Brain pericyte (primary cell): Measurements from ENCODE around the gene TTC16.

Experiments used
- DNase-seq: peaks from one replicate; pipeline ENCODE4 v3.0.0-alpha.2; 2012; ENCODE audit warnings: low read depth, low spot score

The TTC16 gene

DNA sequence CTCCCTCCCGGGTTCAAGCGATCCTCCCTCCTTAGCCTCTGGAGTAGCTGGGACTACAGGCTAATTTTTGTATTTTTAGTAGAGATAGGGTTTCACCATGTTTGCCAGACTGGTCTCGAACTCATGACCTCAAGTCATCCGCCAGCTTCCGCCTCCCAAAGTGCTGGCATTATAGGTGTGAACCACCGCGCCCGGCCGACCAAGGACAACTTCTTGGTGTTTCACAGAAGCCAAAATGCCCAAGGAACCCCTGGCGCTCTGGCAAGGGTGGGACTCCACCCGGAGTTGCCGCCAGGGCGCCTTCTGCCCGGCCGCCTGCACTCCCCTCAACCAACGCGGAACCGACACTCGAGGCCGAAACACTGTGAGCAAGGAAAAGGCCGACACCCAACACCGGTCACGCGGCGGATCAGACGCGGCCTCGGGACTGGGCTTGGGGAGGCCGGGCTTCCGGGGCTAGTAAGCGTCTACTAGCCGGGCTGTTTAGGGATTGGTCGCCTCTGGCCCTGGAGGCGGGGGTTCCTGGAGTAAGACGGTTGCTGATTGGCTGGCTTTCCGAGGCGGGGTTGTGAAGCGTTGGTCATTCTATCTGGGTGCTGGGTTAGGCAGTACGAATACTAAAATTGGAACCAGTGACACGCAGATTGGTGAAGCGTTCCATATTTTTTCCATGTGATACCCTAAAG is 16.8 kb upstream of the TTC16 start:
- peak; percentile 81 for DNase-seq

DNA sequence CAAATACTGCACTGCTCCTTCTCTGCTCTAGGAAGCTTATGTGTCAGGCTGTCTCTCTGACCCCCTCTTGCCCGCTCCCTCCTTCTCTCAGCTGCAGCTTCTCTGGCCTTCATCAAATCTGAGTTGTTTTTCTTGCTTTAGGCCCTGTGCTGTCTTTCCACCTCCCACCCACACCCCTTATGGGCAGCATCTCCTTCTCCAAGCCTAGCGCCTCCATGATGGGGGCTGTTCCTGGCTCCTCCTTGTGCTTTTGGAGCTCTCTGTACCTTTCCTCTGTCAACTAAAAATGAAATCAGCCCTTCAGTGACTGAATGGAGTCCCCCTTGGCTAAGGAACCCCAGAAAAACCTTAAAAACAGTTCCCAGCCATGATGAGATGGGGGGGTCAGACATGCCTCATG is 15.7 kb upstream of the TTC16 start:
- no peak for DNase-seq

DNA sequence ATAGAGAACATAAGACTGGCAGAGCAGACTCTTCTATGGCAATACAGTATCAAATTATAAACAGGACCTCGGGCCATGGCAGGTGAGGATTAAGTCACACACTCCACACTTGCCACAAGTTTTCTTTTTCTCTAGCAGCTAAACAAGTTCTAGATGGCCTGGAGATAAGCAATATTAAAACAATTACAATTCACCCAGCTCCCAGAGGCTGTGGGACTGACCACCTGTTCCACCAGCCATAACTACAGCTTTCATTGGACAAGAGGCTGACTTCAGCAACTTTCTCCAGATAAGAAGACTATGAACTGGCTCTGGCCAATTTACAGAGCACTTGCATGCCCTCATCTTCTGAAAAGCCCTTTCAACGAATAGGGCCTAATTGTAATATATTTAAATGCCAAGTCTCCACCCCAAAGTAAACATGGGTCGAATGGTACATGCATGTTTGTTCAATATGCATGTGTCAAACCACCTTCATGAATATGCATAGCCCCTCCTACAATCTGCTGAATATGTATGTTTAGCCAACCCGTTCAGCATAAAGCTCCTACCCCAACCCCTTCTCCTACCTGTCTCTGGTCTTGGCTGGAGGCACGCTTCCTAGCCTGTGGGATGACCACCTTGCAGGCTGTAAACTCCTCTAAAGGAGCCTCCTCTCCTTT is 15.2 kb upstream of the TTC16 start:
- DNase-seq: no peak

DNA sequence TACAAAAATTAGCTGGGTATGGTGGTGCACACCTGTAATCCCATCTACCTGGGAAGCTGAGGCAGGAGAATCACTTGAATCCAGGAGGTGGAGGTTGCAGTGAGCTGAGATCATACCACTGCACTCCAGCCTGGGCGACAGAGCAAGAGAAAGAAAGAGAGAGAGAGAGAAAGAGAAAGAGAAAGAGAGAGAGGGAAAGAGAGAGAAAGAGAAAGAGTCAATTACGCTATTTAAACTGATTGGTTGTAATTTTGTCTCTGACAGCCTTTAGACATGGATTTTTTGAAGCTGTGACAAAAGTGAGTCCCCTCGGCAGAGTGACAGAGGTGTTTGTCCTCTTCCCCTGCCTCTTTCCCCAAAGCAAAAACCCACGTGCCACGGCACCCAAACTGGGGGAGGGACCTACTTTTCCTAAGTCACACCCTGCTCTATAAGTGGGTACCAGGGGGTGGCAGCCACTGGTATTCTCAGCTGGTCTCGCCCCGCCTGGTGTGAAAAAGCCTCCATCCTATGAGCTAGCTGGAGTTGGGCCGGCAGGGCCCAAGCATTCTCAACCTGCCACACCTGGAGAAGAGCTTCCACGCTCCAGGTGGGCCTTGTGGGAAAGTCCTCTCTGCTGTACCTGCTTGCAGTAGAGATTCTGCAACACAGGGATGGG is 12.5 kb upstream of the TTC16 start:
- DNase-seq: no peak

DNA sequence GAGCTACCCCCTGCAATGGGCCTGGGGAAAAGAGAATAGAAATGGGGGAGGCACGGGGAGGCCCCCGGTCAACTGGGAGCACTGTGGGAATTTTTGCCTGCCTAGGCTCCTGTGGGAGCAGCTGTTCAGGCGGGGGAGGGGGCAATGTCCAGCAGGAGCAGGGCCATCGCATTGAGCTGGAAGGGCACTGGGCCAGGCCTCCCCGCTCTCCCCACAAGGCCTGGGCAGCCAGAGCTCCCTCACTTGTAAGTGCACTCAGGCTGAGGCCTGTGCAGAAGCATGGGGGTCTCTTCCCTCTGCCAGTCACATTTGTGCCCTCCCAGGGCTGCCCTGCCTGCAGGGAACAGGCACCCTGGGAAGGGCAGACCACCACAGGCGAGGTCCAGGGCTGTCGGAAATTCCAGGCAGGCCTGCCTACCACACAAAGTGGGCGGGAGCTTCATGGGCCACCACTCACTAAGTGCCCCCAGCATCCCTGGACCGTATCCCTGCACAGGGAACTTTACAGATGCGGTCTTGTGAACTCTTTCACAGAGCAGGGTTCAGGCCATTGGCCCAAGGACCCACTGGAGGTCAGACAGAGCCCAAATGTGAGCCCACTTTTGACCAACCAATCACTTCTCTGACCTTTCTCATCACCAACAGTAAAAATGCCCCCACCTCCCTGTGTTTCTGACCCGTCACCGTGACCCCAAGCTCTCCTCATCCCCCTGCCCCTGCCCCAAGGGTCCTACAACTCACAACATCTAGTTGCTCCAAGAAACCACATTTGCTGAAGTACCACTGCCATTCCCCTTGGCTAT is 10.1 kb upstream of the TTC16 start:
- DNase-seq: no peak

DNA sequence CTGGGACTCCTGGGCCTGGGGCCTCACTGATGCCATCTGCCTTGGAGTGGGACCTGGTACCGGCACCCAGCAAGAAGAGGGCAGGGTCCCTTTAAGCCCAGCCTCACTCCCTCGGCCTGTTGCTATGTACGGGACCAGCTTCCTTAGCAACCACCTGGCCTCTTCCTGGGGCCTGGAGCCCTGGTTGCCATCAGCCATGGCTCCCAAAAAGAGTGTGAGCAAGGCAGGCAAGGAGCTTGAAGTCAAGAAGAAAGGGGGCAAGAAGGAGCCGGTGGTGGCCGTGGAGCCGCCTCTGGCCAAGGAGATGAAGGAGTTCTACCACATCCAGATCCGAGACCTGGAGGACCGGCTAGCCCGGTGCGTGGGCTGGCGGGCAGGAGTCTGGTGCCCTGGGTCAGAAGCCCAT is 9.0 kb upstream of the TTC16 start, which contains the start of gene CFAP157:
TSS of gene CFAP157 (plus strand) at position 153 of the 406 bp plus-strand sequence. CDS start at position 197, 44 bp downstream.
- no peak for DNase-seq

DNA sequence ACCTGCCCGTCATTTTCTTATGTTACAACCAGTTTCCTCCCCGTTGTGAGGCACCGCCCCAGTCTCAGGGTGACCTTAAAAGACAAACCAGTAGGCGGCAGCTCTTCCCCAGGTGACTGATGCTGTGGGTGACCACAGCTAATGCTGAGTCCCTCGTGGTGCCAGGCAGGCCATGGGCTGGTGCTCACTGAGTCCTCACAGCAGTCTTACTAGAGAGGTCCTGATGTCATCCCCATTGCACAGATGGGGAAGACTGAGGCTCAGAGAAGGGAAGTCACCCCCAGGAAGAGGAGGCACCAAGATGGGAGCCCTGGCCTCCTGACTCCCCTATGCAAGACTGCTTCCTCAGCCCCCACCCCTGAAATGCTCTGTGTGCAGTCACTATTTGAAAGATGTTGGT is 8.1 kb upstream of the TTC16 start:
- DNase-seq: no peak

DNA sequence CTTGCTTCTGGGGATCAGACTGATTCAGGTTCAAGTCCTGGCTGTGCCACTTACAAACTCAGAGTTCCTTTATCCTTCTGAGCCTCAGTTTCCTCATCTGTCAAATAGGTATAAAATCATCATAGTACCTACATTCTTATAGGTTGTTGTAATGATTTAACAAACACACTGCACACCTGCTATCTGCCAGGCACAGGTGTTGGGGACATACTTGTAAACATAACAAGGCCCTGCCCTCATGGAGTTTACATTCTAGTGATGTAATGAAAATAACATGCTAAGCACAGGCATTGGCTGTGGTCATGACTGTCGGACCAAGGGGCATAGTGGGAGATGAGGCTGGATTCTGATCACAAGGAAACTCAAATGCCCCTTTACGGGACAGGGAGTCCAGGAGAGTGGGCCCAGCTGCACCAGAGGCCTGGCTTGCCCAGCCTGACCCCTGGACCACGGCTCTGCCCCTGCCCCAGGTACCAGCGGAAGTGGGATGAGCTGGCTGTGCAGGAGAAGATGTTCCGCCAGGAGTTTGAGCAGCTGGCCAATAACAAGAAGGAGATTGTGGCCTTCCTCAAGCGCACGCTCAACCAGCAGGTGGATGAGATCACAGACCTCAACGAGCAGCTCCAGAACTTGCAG is 6.8 kb upstream of the TTC16 start:
- no peak for DNase-seq

DNA sequence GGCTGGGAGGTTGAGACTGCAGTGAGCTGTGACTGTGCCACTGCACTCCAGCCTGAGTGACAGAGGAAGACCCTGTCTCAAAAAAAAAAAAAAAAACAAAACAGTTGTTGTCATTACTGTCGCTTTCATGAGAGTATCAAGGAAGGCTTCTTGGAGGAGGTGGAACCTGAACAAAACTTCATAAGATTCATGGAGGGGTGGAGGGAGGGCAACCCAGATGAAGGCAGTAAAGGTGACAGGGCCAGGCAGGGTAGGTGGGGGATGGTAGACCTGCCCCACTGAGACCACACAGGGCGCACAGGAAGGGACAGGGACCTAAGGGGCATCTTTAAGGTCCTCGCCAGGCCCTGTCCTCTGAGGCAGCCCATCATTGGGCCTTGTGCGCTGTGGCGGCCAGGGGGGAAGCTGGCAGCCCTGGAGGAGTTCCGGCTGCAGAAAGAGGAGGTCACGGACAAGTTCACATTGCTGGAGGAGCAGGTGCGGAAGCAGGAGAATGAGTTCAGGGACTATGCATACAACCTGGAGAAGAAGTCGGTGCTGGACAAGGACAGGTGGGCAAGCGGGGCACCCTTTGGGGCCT is 5.6 kb upstream of the TTC16 start:
- no peak for DNase-seq

DNA sequence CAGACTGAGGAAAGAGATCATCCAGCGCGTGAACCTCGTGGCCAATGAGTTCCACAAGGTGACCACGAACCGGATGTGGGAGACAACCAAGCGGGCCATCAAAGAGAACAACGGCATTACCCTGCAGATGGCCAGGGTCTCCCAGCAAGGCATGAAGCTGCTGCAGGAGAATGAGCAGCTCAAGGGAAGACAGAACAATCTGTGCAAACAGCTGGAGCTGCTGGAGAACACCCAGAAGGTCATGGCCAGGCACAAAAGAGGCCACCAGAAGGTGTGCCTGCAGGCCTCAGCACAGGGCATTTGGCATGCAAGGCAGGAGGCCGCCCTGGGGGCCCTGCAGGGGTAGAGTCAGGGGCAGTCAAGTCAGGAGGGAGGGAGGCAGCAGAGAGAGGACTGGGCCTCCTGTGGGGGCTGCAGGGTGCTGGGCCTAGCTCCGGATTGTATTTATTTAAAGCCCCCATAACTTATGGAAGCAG is 4.6 kb upstream of the TTC16 start:
- DNase-seq: no peak

DNA sequence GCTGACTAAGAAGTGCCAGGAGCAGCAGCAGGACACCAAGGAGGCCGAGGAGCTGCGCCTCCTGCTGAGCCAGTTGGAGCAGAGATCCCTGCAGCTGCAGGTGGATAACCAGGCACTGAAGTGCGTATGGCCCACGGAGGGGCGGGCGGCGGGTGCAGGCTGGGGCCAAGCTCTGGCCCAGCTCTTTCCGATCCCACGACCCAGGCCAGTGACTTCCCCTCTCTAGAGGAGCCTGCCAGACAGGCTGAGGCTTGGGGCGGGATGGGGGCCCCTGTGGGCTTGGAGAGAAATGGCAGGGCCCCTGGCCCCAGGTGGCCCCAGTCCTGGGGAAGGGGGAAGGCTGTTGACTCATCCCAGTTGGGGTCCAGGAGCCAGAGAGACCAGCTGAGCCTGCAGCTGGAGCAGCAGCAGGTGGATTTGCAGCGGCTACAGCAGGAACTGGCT is 4.0 kb upstream of the TTC16 start:
- DNase-seq: no peak

DNA sequence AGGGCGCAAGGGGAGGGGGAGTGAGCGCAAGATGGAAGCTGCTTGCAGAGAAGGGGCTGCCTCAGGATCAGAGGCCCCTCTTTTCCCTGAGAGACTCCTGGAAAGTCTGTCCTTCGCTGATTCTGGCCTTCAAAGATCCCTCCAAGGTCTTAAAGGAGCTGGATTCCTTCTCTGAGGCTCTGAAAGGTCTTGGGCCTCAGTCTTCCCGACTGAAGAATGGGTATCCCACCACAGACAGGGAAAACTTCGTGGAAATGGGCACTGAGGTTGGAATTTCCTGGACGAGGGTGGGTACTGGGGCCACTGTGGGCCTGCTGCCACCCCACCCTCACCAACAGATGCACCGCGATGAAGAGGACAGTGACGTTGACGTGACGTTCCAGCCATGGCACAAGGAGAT is 3.5 kb upstream of the TTC16 start:
- no peak for DNase-seq

DNA sequence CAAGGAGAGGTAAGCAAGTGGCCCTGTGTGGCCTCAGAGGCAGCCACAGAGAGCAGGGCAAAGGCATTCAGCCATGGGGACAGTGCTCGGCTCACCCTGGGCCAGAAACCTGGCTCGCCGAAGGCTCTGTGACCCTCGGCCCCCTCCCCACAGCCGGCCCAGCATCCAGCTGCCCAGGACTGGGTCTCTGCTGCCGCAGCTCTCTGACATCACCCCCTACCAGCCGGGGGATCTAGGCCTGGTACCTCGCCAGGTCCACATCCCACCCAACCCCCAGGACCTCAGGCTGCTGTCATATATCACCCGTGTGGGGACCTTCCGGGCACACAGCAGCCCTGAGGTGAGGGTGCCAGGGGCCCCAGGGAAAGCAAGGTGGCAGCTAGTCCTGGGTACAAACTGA is 3.0 kb upstream of the TTC16 start:
- no peak for DNase-seq

DNA sequence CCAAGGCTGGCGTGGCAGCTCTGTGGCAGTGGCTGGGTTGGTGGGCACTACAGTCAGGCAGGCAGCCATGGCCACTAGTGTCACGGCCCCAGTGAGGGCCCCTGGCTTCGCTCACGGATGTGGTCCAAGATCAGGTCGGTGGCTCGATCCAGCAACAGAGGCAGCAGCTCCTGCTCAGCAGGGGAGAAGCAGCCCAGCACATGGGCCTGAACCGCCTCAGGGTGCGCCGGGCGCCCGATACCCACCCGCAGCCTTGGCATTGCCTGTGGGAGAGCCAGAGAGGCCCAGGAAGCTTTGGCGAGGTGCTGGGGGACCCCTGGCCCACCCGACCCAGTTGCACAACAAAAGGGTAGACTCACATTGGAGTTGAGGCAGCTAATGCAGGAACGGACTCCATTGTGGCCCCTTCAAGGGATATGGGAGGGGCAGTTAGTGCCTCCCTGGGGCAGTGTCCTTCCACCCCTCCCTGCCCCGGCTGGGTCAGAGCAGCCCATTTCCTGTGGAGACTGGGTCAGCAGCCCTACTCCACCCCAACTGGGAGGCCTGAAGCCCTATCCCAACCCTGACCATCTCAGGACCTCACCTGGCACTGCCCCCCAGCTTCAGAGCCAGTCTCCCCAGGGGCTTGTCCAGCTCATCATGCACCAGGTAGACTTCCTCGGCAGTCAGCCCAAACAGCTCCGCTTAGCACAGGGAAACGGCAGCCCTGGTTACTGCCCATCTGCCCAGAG is 1.7 kb upstream of the TTC16 start:
- no peak for DNase-seq

DNA sequence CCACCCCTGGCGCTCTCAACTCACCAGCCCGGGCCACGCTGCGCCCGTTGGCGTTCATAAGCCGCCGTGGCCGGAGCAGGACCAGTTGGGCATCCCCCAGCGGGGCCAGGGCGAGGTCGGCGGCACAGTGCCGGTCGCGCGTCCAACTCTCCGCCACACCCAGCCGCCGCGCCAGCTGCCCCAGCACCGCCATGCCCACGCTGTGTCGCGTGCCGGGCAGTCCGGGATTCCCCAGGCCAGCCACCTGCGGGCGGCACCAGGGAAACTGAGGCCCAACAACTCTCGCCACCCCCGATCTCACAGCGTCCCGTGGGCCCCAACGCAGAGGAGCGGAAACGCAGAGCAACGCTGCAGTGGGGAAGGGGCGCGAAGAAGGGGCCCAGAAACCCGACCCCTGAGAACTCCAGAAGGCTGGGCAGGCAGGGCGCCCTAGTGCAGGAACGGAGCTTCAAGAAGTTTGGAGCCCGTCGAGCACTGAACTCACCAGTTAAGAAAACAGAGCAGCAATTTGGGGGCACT is 869 bp upstream of the TTC16 start:
- no peak for DNase-seq

DNA sequence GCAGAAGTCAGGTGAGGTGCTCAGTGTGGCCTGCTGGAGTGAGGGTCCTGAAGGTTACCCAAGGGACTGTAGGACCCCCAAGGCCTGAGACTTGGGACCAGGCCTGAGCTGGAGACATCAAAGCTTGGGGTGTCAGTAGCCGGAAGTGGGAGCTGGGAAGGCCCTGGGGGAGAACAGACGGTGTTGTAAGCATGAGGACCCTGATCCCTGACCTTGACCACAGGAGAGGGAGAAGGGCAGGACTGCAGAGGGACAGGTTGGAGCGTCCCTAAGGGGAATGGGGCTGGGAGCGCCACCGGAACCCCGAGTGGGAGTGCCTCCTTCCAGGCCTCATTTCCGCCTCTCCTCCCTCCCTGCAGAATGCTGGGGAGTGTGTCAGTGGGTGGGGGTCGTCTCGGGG is 533 bp downstream of the TTC16 start:
- no peak for DNase-seq

DNA sequence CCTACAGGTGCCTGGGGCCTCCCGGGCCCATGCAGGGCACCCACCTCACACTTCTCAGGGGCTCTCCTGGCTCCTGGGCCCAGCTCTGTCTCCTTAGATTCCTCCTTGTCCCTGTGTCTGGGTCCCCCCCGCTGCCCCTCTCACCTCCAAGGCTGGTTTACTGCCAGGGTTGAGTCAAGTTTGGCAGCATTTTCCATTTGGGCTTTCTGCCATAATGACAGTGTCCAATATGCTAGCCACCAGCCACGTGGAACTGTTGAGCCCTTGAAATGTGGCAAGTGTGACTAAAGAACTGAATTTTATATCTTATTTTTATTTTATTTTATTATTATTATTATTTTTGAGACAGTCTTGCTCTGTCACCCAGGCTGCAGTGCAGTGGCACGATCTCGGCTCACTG is 1.9 kb downstream of the TTC16 start:
- no peak for DNase-seq

DNA sequence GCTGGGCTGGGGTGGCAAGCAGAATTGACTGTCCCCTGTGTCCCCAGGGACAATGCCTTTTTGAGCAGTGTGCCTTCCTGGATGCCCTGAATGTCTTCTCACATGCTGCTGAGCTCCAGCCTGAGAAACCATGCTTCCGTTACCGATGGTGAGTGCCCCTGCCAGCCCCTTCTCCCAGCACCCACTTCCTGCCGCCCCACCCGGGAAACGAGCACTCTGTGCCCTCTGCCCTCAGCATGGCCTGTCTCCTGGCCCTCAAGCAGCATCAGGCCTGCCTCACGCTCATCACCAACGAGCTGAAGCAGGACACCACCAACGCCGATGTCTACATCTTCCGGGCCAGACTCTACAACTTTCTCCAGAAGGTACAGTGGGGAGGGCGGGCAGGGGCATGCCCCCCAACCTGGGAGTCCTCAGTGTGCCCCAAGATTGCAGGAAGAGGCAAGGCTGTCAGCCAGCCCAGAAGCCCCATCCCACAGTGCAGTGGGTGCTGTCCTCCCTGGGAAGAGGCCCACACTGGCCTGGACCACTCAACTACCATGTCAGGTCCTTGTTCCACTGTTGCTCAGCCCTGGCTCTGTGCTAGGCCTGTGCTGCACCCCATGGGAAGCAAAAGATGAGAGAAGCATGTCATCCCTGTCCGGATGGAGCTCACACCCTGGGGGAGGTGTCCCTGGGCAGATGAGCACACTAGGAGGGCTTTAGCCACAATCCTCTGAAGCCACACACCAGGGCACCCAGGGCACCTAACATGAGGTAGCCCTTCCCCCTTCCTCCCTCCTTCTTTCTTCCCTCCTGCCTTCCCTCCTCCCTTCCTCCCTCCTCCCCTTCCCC is 4.4 kb downstream of the TTC16 start:
- no peak for DNase-seq

DNA sequence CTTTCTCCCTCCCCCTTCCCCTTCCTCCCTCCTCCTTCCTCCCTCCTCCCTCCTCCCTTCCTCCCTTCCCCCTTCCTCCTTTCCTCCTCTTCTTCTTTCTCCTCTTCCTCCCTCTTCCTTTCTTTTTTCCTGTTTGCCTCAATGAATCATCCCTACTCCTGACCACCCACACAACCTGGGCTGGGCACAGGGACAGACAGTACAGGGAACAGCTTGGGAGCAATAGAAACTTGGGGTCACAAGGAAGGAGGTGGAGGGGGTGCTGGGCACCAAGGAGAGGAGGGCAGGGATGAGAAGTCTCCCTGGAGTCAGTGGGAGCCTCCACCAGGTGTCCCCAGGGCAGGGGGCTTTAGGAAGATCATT is 5.0 kb downstream of the TTC16 start:
- no peak for DNase-seq
